CD4-positive, alpha-beta T cell (primary cell): Measurements from ENCODE around the gene ETNK2. TPM values are rescaled to one million over a fixed set of nuclear protein-coding genes. Genes with fewer than 3 reads are reported as not detected.
"Not testable (repeated sequence)": the region's sequence is repeated elsewhere in the genome, so short reads cannot be mapped to it uniquely, and the experiment has no call there.

Experiments used
- ATAC-seq: fragments of 200-7000 bp; cut with Tn5 transposase; one replicate; pipeline ENCODE4 v1.10.0; 2022; ENCODE audit warnings: mild to moderate bottlenecking; ENCODE audit not compliant: poor library complexity
- CTCF ChIA-PET: fragments of 350-600 bp; sonication (Branson Sonifier 250); formaldehyde crosslinking; loops from one replicate; lab custom pipeline; 2021; ENCODE audit warnings: antibody characterized with exemption, inconsistent platforms; lab: Charles Lee
- POLR2A ChIA-PET: fragments of 350-600 bp; sonication (Branson Sonifier 250); formaldehyde crosslinking; loops from one replicate; lab custom pipeline; 2021; ENCODE audit warnings: antibody characterized with exemption, inconsistent platforms; lab: Charles Lee
- DNase-seq, 14 experiments: peaks; one replicate each; pipeline ENCODE4 v3.0.0-alpha.2; 2013 to 2020; ENCODE audit warnings: mixed read lengths in 2 of 14
- H3K27ac ChIP-seq, 2 donors: one replicate each; pipeline versions ENCODE4 v1.5.1 to v1.7.0; 2013; ENCODE audit warnings: low read length in 2 of 2, low read depth in 1 of 2, mild to moderate bottlenecking in 1 of 2
- H3K27me3 ChIP-seq, 2 experiments: 1 replicate in 1 of 2; 2 replicates in 1 of 2; pipeline versions ENCODE4 v1.6.1 to v1.7.0; 2013; ENCODE audit warnings: low read length in 2 of 2, control low read depth in 1 of 2, mild to moderate bottlenecking in 1 of 2, moderate library complexity in 1 of 2; ENCODE audit not compliant: insufficient read depth in 2 of 2, control insufficient read depth in 1 of 2
- H3K36me3 ChIP-seq: one replicate; pipeline ENCODE4 v1.6.1; 2013; ENCODE audit warnings: low read length, control low read depth; ENCODE audit not compliant: insufficient read depth
- H3K4me1 ChIP-seq: one replicate; pipeline ENCODE4 v1.6.1; 2013; ENCODE audit warnings: low read length, control low read depth; ENCODE audit not compliant: insufficient read depth
- H3K4me3 ChIP-seq: one replicate; pipeline ENCODE4 v1.5.1; 2013; ENCODE audit warnings: mild to moderate bottlenecking, low read length, moderate library complexity
- H3K9me3 ChIP-seq, 2 experiments: 1 replicate in 1 of 2; 2 replicates in 1 of 2; pipeline versions ENCODE4 v1.6.1 to v1.7.0; 2013; ENCODE audit warnings: low read length in 2 of 2, mild to moderate bottlenecking in 2 of 2, control low read depth in 1 of 2, moderate library complexity in 1 of 2; ENCODE audit not compliant: control insufficient read depth in 1 of 2, insufficient read depth in 1 of 2
- H3K27ac Mint-ChIP-seq: one replicate; pipeline ENCODE4 v1.8.0; 2020; ENCODE audit warnings: mixed read lengths
- H3K27me3 Mint-ChIP-seq: one replicate; pipeline ENCODE4 v1.8.0; 2021; ENCODE audit warnings: mixed read lengths
- H3K36me3 Mint-ChIP-seq: one replicate; pipeline ENCODE4 v1.8.0; 2021; ENCODE audit warnings: low read depth, mixed read lengths
- H3K4me1 Mint-ChIP-seq: one replicate; pipeline ENCODE4 v1.8.0; 2021; ENCODE audit warnings: low read depth, mixed read lengths
- H3K4me3 Mint-ChIP-seq: one replicate; pipeline ENCODE4 v1.8.0; 2020; ENCODE audit warnings: mild to moderate bottlenecking, mixed read lengths
- H3K9me3 Mint-ChIP-seq: one replicate; pipeline ENCODE4 v1.8.0; 2020; ENCODE audit warnings: mixed read lengths
- CTCF ChIP-seq: fragments of 200-600 bp; IDR thresholded peaks from one replicate; pipeline ENCODE4 v1.8.0; 2022; ENCODE audit warnings: antibody characterized with exemption, mild to moderate bottlenecking
- intact Hi-C, 2 experiments: fragments of 100-400 bp; cut with DNase I in 1 of 2; cut with micrococcal nuclease in 1 of 2; formaldehyde crosslinking; loops; one replicate each; pipeline versions ENCODE4 v1.15.1 to v1.9.0; 2023 to 2025; cut with DNase I, micrococcal nuclease
- total RNA-seq, 174 experiments: library from RNA in 2 of 174; stranded (reverse) in 2 of 174; gene quantifications; one replicate each; pipeline ENCODE4 v1.2.3 and lab custom pipeline; 2021 to 2026

The ETNK2 gene
- total RNA-seq, 2 experiments from 2014 or later, result 11.7 to 12.9 TPM

DNA sequence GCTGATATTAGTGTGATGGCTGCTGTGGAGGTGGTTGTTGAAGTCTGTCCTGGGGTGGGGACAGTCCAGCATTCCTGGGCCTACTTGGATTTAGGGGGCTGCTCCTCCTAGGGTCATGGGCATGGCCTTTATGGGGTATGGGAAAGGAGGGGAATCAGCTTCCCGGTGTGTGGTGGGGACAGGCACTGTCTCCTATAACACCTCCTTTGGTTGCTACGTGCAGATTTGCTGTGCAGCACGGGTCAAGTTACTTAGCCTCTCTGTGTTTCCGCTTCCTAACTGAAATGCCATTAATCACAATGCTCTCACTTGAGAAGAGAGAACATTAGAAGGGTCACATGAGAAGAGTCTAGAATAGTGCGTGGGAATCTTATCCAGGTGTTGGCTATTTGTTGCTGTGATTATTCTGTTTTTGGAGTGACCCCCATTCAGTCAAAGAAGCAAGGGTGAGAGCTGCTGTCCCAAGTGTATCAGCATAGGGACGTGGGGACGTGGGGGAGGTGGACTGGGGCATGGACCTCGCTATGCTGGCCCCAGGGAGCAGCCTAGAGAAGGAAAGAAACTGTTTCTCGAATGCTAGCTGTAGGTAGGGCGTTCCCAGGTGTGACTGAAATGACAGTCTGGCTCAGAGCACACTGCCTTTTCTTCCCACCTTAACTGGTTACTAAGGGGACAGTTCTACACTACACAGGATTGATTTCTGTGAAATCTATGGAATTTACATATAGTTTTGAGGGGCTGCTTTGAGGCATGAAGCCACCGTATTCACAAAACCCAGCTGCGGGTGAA lies 59.0 kb downstream of the ETNK2 start:
- Mint-ChIP-seq H3K4me3 (no peak overlapping the region), H3K4me1 (no peaks in the 10 kb centered on the region), H3K27ac (no peak overlapping the region), H3K9me3 (no peaks in the 10 kb centered on the region), H3K36me3 (no peaks in the 10 kb centered on the region), H3K27me3 (no peaks in the 10 kb centered on the region)
- H3K27ac ChIP-seq, result no peak overlapping the region
- peaks cover 11% of the 10 kb centered on the region for H3K4me1 ChIP-seq
- no peak for TF ChIP-seq CTCF
- no peak for DNase-seq
- CTCF ChIA-PET, result no interaction called here
- H3K4me3 ChIP-seq, result no peak overlapping the region
- H3K9me3 ChIP-seq, result no peaks in the 10 kb centered on the region
- no peaks in the 10 kb centered on the region for H3K36me3 ChIP-seq
- POLR2A ChIA-PET, result no interaction called here
- no peaks in the 10 kb centered on the region for H3K27me3 ChIP-seq
- intact Hi-C loops, result no loop called here
- ATAC-seq, result no peak

- ChIA-PET POLR2A (no interaction called here), CTCF (interaction anchor here (0.6 kb wide), 1 partner anchor 361 kb away, joined by 3 read pairs; no protein-coding TSS in a partner anchor)
- no peak for DNase-seq
- Histone ChIP-seq H3K4me1 (peaks cover 13% of the 10 kb centered on the region), H3K4me3 (no peak overlapping the region), H3K36me3 (no peaks in the 10 kb centered on the region), H3K27ac (no peak overlapping the region), H3K9me3 (no peaks in the 10 kb centered on the region), H3K27me3 (no peaks in the 10 kb centered on the region)
- no peaks in the 10 kb centered on the region for H3K4me1 Mint-ChIP-seq
- H3K27me3 Mint-ChIP-seq, result no peaks in the 10 kb centered on the region
- H3K9me3 Mint-ChIP-seq, result no peaks in the 10 kb centered on the region
- ATAC-seq, result no peak
- intact Hi-C loops, result no loop called here
- H3K27ac Mint-ChIP-seq, result no peak overlapping the region
- no peak overlapping the region for H3K4me3 Mint-ChIP-seq
- no peaks in the 10 kb centered on the region for H3K36me3 Mint-ChIP-seq
- no peak for TF ChIP-seq CTCF
Measured at GRCh38 chr1:204091787-204092312, 60.0 kb downstream of the ETNK2 start.

DNA sequence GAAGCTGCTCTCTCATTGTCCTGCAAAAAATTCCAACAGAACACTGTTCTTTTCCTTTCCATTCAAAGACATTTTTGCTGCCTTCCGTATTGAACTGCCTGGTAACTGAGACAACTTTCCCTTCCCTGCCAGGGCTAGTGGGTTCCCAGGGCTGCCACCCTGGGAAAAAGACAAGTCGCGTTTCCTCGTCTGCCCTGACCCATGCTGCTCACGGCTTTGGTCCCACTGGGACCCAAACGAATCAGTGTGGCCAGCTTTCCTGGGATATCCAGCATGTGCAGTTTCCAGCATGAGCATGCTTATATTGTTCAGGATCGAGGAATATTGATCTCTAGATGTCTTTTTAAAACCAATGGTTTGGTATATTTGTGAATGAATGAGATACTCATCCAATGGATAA lies 60.8 kb downstream of the ETNK2 start:
- Histone ChIP-seq H3K9me3 (no peaks in the 10 kb centered on the region), H3K27ac (no peak overlapping the region), H3K4me1 (peaks cover 13% of the 10 kb centered on the region), H3K27me3 (no peaks in the 10 kb centered on the region), H3K4me3 (no peak overlapping the region), H3K36me3 (no peaks in the 10 kb centered on the region)
- no peaks in the 10 kb centered on the region for H3K27me3 Mint-ChIP-seq
- intact Hi-C loops, result no loop called here
- no peaks in the 10 kb centered on the region for H3K4me1 Mint-ChIP-seq
- H3K27ac Mint-ChIP-seq, result no peak overlapping the region
- ChIA-PET CTCF (interaction anchor here (0.6 kb wide), 1 partner anchor 362 kb away, joined by 3 read pairs; no protein-coding TSS in a partner anchor), POLR2A (no interaction called here)
- no peak overlapping the region for H3K4me3 Mint-ChIP-seq
- TF ChIP-seq CTCF, result no peak
- DNase-seq (no peak), ATAC-seq (no peak)
- no peaks in the 10 kb centered on the region for H3K36me3 Mint-ChIP-seq
- H3K9me3 Mint-ChIP-seq, result no peaks in the 10 kb centered on the region

- intact Hi-C loops, H3K27ac Mint-ChIP-seq, H3K4me3 ChIP-seq, H3K27ac ChIP-seq, H3K27me3 Mint-ChIP-seq, H3K36me3 ChIP-seq, DNase-seq, H3K4me3 Mint-ChIP-seq, POLR2A ChIA-PET, ATAC-seq, CTCF ChIA-PET, H3K9me3 ChIP-seq, H3K4me1 Mint-ChIP-seq, H3K27me3 ChIP-seq, H3K9me3 Mint-ChIP-seq, H3K36me3 Mint-ChIP-seq: not testable (repeated sequence)
- H3K4me1 ChIP-seq, result peaks cover 13% of the 10 kb centered on the region
Measured at GRCh38 chr1:204090132-204090531, 61.7 kb downstream of the ETNK2 start.
